GM04503 (cell line): ENCODE data around the gene DNAAF1.
"Not testable (repeated sequence)": the region's sequence is repeated elsewhere in the genome, so short reads cannot be mapped to it uniquely, and the experiment has no call there.

ENCODE experiments used
- DNase-seq: peaks from one replicate; pipeline ENCODE4 v3.0.0-alpha.2; 2012; ENCODE audit warnings: low read depth

The DNAAF1 gene

DNA sequence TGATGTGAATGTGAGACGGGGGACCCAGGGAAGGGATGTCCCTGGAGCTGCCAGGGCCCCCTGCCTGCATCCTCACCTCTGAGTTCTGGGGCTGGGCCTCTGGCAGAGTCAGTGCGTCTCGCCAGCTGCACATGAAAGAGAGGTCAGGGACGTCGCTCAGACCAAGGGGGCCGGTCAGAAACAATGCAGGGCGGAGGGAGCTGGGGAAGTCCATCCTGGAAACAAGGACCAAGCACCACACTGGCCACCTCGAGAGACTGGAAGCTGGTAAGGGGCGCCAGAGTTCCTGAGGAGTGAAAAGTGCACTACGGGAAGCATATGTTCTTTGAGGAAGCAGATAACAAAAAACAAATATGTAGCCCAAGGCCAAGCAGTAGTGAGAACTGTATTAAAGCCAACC is 39.7 kb downstream of the DNAAF1 start:
- no peak for DNase-seq

DNA sequence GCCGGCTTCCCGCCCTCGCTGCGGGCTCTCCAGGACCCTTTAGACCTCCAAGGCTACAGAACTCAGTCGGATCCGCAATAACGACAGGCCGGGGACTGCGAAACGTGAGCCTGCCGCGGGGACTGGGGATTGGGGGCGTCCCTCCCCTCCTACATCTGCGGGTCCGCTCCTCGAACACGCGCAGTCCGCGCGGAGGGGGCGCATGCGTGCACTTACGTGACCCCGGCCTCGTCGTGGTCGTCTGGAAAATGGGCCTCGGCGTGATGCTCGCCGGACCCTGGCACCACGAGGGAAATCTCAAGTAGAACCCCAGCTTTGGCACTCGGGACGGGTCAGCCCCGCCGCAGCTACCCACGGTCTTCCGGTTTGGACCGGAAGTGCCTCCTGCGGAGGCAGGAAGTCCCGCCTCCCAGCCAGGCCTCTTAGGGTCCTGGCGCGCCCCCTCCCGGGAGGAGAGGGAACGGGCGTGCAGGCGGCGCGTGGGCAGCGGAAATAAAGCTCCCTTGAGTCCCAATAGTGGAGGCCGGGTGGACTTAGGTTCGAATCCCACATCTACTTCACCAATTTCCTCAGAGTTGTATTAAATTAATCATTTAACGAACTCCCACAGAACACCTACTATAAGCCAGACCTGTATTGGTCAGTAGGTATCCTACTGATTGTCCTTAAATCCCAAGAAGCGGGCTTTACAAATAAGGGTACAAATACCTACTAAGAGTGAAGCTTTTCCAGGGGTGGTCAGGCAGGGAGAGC is 41.8 kb downstream of the DNAAF1 start, which contains the start of gene TAF1C:
Gene TAF1C (minus strand): TSS at position 373 of the 753 bp plus-strand sequence. CDS start 2,069 bp downstream, outside the sequence.
- peak; percentile 38 for DNase-seq

DNA sequence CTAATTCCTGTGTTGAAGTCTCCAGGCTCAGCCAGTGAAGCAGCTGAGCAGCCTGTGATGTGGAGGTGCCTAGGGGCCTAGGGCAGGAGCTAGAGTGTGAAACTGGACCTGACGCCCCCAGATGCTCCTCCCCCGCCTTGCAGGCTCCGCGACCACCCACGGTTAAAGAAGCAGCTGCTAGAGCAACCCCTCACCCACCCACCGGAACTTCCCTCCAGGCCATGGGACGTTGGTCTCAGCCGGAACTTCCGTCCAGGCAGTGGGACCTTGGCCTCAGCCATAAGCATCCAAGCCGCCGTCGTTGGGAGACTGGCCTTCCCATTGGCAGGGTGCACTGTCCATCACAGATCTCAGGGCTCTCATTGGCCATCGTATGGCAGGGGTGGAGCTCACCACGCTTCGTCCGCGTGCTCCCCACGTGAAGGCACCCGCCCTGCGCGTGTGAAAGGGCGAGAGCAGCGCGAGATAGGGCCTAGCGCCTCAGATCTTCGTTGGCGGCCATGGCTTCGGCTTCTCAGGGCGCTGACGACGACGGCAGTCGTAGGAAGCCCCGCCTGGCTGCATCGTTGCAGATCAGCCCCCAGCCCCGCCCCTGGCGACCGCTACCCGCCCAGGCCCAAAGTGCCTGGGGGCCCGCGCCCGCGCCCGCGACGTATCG is 45.8 kb downstream of the DNAAF1 start, which contains the start of gene ADAD2:
Gene ADAD2 (plus strand): TSS at position 427 of the 658 bp plus-strand sequence. CDS start 74 bp downstream, at position 501.
- no peak for DNase-seq

GRCh38 chr16:84191466-84191865 is 46.4 kb downstream of the DNAAF1 start:
- no peak for DNase-seq

GRCh38 chr16:84193480-84193879 is 48.4 kb downstream of the DNAAF1 start:
- no peak for DNase-seq

DNA sequence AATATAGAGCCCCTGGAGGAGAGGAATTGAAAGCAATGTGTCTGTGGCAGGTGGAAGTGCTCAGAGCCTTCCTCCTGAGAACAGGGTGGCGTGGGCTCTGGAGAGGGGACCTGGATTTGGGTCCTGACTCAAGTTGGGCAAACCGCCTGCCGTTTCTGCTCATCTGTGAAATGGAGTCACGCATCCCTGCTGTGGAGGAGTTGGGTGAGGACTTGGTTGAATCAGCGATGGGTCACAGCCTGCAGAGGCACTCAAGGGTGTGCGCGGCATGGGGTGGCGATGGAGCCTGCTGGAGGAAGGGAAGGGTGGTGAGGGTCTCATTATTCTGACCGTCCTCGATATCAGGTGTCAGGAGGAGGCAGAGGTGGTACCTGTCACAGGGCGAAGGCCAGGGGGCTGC is 48.9 kb downstream of the DNAAF1 start:
- DNase-seq: no peak

DNA sequence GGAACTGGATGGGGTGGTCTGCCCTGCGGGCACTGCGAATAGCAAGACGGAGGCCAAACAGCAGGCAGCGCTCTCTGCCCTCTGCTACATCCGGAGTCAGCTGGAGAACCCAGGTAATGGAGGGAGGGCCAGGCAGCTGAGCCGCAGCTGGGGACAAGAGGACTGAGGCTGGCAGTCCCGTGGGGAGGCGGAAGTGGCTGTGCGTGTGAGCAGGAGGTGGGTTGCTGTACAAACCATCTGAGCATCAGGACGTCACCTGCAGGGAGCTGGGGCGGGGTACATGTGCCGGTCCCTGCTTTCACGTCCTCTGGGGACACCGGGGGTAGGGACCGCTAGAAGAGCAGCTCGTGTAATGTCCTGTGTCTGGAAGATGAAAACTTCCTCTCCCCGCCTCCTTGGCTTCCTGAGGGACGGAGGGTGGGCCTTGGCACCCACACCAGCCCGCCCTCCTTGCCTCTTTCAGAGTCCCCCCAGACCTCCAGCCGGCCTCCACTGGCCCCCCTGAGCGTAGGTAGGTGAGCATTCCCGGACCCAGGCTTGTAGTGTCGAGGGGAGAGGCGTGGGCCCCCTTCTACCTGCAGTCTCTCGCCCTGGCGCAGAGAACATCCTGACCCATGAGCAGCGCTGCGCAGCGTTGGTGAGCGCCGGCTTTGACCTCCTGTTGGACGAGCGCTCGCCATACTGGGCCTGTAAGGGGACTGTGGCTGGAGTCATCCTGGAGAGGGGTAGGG is 49.5 kb downstream of the DNAAF1 start:
- DNase-seq: no peak

GRCh38 chr16:84195201-84196093 is 50.3 kb downstream of the DNAAF1 start:
- DNase-seq: no peak

DNA sequence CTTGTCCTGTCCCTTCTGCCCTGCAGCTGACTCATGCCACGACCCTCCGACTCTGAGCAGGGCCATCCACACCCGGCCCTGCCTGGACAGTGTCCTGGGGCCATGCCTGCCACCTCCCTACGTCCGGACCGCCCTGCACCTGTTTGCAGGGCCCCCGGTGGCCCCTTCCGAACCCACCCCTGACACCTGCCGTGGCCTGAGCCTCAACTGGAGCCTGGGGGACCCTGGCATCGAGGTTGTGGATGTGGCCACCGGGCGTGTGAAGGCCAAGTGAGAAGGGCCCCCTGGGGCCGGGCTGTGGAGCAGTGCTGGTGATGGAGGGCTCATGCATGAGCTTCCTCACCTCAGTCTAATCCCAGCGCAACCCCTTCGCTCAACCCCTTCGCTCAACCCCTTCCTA is 51.0 kb downstream of the DNAAF1 start:
- DNase-seq: no peak

GRCh38 chr16:84196727-84197394 is 51.8 kb downstream of the DNAAF1 start:
- DNase-seq: no peak

DNA sequence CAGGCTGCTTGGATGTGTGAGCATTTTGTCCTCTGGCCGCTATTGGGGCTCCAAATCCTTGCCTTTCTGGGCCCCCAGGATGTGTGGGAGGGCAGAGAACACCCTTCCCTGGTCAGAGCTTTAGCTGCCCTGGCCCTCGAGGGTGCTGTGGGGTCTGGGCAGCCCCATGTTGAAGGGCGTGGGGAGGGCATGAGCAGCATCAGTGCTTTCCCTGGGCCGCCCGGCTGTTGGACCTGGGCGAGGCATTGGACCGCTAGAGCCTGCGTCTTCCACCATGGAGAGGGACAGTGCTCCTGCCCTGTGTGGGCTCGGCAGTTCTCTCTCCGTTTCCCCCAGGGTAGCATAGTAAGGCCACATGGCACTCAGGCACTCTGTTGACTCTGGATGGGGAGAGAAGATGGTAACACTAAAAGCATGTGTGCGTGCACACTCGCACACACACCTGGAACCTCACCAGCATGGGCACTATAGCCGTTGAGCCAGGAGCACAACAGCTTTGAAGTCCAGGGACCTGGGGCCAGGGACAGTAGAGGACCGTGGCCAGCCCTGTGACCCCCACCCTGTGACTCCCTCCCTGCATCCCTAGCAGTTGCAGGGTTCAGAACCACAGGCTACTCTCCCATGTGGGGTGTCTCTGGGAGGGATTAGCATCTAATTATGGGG is 52.5 kb downstream of the DNAAF1 start:
- DNase-seq: no peak

DNA sequence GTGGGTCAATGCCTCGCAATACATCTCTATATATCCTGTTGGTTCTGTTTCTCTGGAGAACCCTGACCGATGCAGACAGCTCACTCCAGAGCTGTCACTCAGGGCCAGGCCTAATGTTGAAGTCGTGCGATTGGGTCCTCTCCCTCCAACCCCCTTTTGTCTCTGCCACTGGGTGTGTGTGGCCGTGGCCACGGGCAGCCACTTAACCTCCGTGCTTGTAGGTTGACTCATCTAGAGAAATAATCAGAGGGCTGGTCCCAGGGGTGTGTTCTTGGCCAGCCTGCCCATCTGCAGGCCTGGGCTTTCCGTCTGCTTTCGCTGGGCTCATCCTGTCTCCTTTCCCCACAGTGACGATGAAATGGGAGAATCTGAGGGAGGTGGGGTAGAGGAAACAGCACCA is 53.3 kb downstream of the DNAAF1 start:
- DNase-seq: no peak

GRCh38 chr16:84199097-84199496 is 54.0 kb downstream of the DNAAF1 start:
- no peak for DNase-seq

GRCh38 chr16:84199861-84200260 is 54.8 kb downstream of the DNAAF1 start:
- no peak for DNase-seq

- DNase-seq: not testable (repeated sequence)
Observed at GRCh38 chr16:84204551-84204950, 59.4 kb downstream of the DNAAF1 start.

- DNase-seq: not testable (repeated sequence)
Observed at GRCh38 chr16:84205123-84205522, 60.0 kb downstream of the DNAAF1 start.

GRCh38 chr16:84205976-84206691 is 61.0 kb downstream of the DNAAF1 start:
- DNase-seq: no peak

DNA sequence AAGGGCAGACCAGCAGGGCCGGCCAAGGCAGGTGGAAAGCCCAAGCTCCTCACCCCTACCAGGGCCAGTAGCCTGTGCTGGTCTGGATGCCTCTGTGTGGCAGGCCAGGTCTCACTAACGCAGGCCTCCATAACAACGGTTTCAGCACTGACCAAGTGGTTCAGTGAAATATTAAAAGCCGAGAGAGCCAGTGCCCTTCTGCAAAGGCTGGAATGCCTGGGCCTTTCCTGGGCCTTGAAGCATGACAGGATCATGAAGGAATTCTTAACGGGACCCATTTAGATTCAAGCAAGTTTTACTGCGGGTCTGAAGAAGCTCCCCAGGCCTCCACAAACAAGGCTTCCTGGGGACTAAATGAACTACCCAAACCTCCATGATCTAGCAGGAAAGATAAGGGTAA is 62.1 kb downstream of the DNAAF1 start:
- DNase-seq: no peak

DNA sequence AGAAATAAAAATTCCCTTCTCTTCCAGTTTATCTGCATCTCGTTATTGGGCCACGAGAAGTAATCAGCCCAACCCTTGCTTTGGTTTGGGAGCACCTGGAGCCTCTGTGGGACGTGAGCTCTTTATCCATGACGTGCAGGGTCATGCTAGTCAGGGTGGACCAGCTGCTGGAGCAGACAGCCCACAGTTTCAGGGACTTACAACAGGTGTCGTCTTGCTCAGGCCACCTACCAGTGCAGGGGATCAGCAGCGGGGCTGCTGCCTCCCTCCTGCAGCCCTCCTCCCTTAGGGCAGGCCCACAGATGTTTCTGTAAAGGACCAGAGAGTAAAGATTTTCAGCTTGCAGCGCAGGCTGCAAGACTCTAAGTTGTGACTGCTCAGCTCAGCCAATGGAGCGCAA is 62.8 kb downstream of the DNAAF1 start:
- no peak for DNase-seq

GRCh38 chr16:84209989-84210388 is 64.9 kb downstream of the DNAAF1 start:
- DNase-seq: no peak
